HepG2 (cell line): ENCODE data around the gene P4HA1. TPM values are rescaled to one million over a fixed set of nuclear protein-coding genes. Genes with fewer than 3 reads are reported as not detected.

ENCODE experiments used
- ADNP ChIP-seq: sonication (generic); formaldehyde crosslinking; IDR thresholded peaks from 2 replicates; pipeline ENCODE4 v1.4.0; 2020; ENCODE audit warnings: missing genetic modification reagents
- ATF7 ChIP-seq, 2 experiments: fragments of 450-650 bp in 1 of 2; sonication (generic) in 1 of 2; formaldehyde crosslinking in 1 of 2; IDR thresholded peaks; 2 replicates each; pipeline versions ENCODE4 v1.4.0 to v1.6.1; 2016 to 2020; ENCODE audit warnings: antibody characterized with exemption in 1 of 2, mild to moderate bottlenecking in 1 of 2, missing genetic modification reagents in 1 of 2
- CEBPB ChIP-seq: IDR thresholded peaks from 2 replicates; pipeline ENCODE4 v1.6.1; 2011; ENCODE audit warnings: low read depth, low read length, improper control_type of control experiment, borderline replicate concordance
- GTF2F1 ChIP-seq: fragments of 150-350 bp; IDR thresholded peaks from 2 replicates; pipeline ENCODE4 v1.6.1; 2014; ENCODE audit warnings: low read length
- KLF15 ChIP-seq: sonication (generic); formaldehyde crosslinking; IDR thresholded peaks from 2 replicates; pipeline ENCODE4 v1.8.1; 2023; ENCODE audit warnings: borderline replicate concordance, mild to moderate bottlenecking, inconsistent platforms, missing genetic modification reagents, mixed read lengths
- MXI1 ChIP-seq: IDR thresholded peaks from 3 replicates; pipeline ENCODE4 v1.6.1; 2012; ENCODE audit warnings: low read depth, low read length, inconsistent platforms, borderline replicate concordance
- NFE2 ChIP-seq: sonication (generic); formaldehyde crosslinking; IDR thresholded peaks from 2 replicates; pipeline ENCODE4 v1.4.0; 2020; ENCODE audit warnings: missing genetic modification reagents
- NFKB2 ChIP-seq: sonication (generic); formaldehyde crosslinking; IDR thresholded peaks from 2 replicates; pipeline ENCODE4 v1.4.0; 2020; ENCODE audit warnings: missing genetic modification reagents, borderline replicate concordance
- NRL ChIP-seq: sonication (generic); formaldehyde crosslinking; IDR thresholded peaks from 2 replicates; pipeline ENCODE4 v1.5.0; 2020; ENCODE audit warnings: missing genetic modification reagents, mild to moderate bottlenecking, moderate library complexity, borderline replicate concordance
- PPARG ChIP-seq: conservative IDR thresholded peaks from 2 replicates; pipeline ENCODE4 v1.6.1; 2016; ENCODE audit warnings: missing biosample characterization, missing genetic modification reagents
- SIN3B ChIP-seq: fragments of 150-350 bp; IDR thresholded peaks from 2 replicates; pipeline ENCODE4 v1.6.1; 2014; ENCODE audit warnings: low read length
- SIX1 ChIP-seq: sonication (generic); formaldehyde crosslinking; IDR thresholded peaks from 2 replicates; pipeline ENCODE4 v1.4.0; 2020; ENCODE audit warnings: missing genetic modification reagents, borderline replicate concordance
- ZIK1 ChIP-seq: sonication (generic); formaldehyde crosslinking; IDR thresholded peaks from 2 replicates; pipeline ENCODE4 v1.5.0; 2020; ENCODE audit warnings: mild to moderate bottlenecking, low read depth, missing genetic modification reagents, borderline replicate concordance
- ZMAT3 ChIP-seq: sonication (generic); formaldehyde crosslinking; conservative IDR thresholded peaks from 2 replicates; pipeline ENCODE4 v1.7.0; 2021; ENCODE audit warnings: missing genetic modification reagents
- ZNF180 ChIP-seq: sonication (generic); formaldehyde crosslinking; IDR thresholded peaks from 2 replicates; pipeline ENCODE4 v1.4.0; 2020; ENCODE audit warnings: low read depth, missing genetic modification reagents, borderline replicate concordance
- ZNF296 ChIP-seq: sonication (generic); formaldehyde crosslinking; conservative IDR thresholded peaks from 2 replicates; pipeline ENCODE4 v1.5.0; 2020; ENCODE audit warnings: mild to moderate bottlenecking, missing genetic modification reagents
- ZNF331 ChIP-seq: sonication (generic); formaldehyde crosslinking; IDR thresholded peaks from 2 replicates; pipeline ENCODE4 v1.4.0; 2020; ENCODE audit warnings: missing genetic modification reagents
- ZNF430 ChIP-seq: sonication (generic); formaldehyde crosslinking; IDR thresholded peaks from 2 replicates; pipeline ENCODE4 v1.9.0; 2021; ENCODE audit warnings: mild to moderate bottlenecking, missing genetic modification reagents
- ZNF670 ChIP-seq: sonication (generic); formaldehyde crosslinking; IDR thresholded peaks from 2 replicates; pipeline ENCODE4 v1.8.0; 2022; ENCODE audit warnings: mild to moderate bottlenecking, missing genetic modification reagents, borderline replicate concordance
- ZNF772 ChIP-seq: sonication (generic); formaldehyde crosslinking; IDR thresholded peaks from 2 replicates; pipeline ENCODE4 v1.5.0; 2020; ENCODE audit warnings: mild to moderate bottlenecking, missing genetic modification reagents
- polyA plus RNA-seq, 8 experiments: library from polyadenylated mRNA; depleted of rRNA in 3 of 8; stranded (reverse) in 7 of 8; unstranded in 1 of 8; fragments of >200 nt; fragmentation: Illumina TruSeq in 4 of 8; extraction: Trizol in 4 of 8; gene quantifications; 2 replicates each; pipeline versions ENCODE4 v1.2.1 to v1.2.3, GENCODE V29; 2011 to 2016; ENCODE audit warnings: low read depth in 4 of 8, missing spikeins in 1 of 8, mixed read lengths in 1 of 8; ENCODE audit not compliant: insufficient read depth in 1 of 8
- total RNA-seq, 5 experiments: library from RNA; depleted of rRNA; stranded (reverse); fragments of >200 nt; fragmentation: Illumina TruSeq; extraction: Trizol; gene quantifications; 2 replicates each; pipeline ENCODE4 v1.2.3, GENCODE V29; 2016; ENCODE audit warnings: low read depth in 1 of 5
- TF ChIP-seq, protein P1 (sequence below): sonication (generic); formaldehyde crosslinking; IDR thresholded peaks from 2 replicates; pipeline ENCODE4 v1.5.1; 2020; ENCODE audit warnings: missing genetic modification reagents, mild to moderate bottlenecking, borderline replicate concordance
- TF ChIP-seq, protein P2 (sequence below): sonication (generic); formaldehyde crosslinking; IDR thresholded peaks from 2 replicates; pipeline ENCODE4 v1.5.0; 2020; ENCODE audit warnings: missing genetic modification reagents
- TF ChIP-seq, protein P3 (sequence below): sonication (generic); formaldehyde crosslinking; IDR thresholded peaks from 2 replicates; pipeline ENCODE4 v1.5.0; 2020; ENCODE audit warnings: missing genetic modification reagents, mild to moderate bottlenecking, borderline replicate concordance
- TF ChIP-seq, protein P4 (sequence below): sonication (generic); formaldehyde crosslinking; IDR thresholded peaks from 2 replicates; pipeline ENCODE4 v1.8.0; 2022; ENCODE audit warnings: missing genetic modification reagents, mild to moderate bottlenecking, moderate library complexity, borderline replicate concordance

Gene P4HA1
- total and polyA plus RNA-seq, 2 of the 13 experiments (the other 11 are each of a cell fraction or from before 2014, with no cell fraction given) = 63.1 to 196 TPM

DNA sequence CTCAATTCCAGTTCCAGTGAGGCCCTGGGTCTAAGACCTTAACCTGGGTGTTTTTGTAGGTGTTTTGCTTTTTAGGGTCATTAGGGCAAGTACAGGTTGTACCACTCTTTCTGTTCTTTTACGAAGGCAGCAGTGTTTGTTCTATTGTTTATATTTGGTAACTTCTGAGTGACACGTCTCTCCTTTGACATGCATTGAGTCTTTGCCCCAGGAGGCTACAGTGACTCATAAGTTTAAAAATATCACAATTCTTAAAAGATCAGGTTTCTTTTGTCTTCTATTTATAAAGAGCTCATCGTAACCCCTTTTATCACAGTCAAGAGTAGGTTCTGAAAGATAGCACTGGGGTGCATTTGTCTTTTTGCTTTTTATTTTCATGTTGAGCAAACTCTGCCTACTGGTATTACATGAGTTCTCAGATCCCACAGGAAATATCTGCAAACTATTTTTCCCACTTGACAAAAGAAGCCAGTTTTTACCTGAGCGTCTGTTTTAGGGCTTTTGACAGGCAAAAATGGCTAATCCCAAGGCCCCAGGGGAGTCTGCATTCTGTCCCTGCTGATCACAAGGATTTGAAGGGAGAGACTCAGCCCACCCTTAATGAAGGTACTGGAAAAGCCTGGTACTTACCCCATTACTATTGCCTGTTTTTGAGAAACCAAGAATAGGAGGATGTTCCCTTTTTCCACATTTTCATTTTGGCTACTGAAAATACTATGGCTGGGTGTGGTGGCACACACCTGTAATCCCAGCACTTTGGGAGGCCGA lies 21.5 kb upstream of the P4HA1 start (continued):
- no peak for TF ChIP-seq KLF15 (CRISPR knock-in tag)
- TF ChIP-seq NRL (CRISPR knock-in tag) = no peak
- TF ChIP-seq, protein P1, sequence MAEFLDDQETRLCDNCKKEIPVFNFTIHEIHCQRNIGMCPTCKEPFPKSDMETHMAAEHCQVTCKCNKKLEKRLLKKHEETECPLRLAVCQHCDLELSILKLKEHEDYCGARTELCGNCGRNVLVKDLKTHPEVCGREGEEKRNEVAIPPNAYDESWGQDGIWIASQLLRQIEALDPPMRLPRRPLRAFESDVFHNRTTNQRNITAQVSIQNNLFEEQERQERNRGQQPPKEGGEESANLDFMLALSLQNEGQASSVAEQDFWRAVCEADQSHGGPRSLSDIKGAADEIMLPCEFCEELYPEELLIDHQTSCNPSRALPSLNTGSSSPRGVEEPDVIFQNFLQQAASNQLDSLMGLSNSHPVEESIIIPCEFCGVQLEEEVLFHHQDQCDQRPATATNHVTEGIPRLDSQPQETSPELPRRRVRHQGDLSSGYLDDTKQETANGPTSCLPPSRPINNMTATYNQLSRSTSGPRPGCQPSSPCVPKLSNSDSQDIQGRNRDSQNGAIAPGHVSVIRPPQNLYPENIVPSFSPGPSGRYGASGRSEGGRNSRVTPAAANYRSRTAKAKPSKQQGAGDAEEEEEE = no peak
- peak; percentile 67; the same call in 1 of the 2 replicates for TF ChIP-seq SIX1 (CRISPR knock-in tag)
- TF ChIP-seq, protein P2, sequence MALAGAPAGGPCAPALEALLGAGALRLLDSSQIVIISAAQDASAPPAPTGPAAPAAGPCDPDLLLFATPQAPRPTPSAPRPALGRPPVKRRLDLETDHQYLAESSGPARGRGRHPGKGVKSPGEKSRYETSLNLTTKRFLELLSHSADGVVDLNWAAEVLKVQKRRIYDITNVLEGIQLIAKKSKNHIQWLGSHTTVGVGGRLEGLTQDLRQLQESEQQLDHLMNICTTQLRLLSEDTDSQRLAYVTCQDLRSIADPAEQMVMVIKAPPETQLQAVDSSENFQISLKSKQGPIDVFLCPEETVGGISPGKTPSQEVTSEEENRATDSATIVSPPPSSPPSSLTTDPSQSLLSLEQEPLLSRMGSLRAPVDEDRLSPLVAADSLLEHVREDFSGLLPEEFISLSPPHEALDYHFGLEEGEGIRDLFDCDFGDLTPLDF (CRISPR knock-in tag) = no peak
- TF ChIP-seq SIN3B = no peak
- TF ChIP-seq ZNF180 = no peak
- TF ChIP-seq ZMAT3 (CRISPR knock-in tag) = no peak
- no peak for TF ChIP-seq NFE2 (CRISPR knock-in tag)
- no peak for TF ChIP-seq ZIK1 (CRISPR knock-in tag)
- TF ChIP-seq ZNF296 (CRISPR knock-in tag) = no peak
- TF ChIP-seq CEBPB = no peak
- TF ChIP-seq PPARG (CRISPR knock-in tag) = peak; percentile 40
- no peak for TF ChIP-seq ZNF670 (CRISPR knock-in tag)
- no peak for TF ChIP-seq ZNF772 (CRISPR knock-in tag)
- no peak for TF ChIP-seq ZNF430 (CRISPR knock-in tag)
- no peak for TF ChIP-seq ATF7 (IDR thresholded peaks at IDR 0.05)
- TF ChIP-seq ATF7 (CRISPR knock-in tag; IDR thresholded peaks at IDR 0.05) = no peak
- no peak for TF ChIP-seq ADNP (CRISPR knock-in tag)
- TF ChIP-seq MXI1 = no peak
- TF ChIP-seq, protein P3, sequence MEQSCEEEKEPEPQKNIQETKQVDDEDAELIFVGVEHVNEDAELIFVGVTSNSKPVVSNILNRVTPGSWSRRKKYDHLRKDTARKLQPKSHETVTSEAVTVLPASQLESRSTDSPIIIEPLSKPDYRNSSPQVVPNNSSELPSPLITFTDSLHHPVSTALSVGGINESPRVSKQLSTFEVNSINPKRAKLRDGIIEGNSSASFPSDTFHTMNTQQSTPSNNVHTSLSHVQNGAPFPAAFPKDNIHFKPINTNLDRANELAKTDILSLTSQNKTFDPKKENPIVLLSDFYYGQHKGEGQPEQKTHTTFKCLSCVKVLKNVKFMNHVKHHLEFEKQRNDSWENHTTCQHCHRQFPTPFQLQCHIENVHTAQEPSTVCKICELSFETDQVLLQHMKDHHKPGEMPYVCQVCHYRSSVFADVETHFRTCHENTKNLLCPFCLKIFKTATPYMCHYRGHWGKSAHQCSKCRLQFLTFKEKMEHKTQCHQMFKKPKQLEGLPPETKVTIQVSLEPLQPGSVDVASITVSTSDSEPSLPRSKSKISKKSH (CRISPR knock-in tag) = no peak
- no peak for TF ChIP-seq GTF2F1
- TF ChIP-seq ZNF331 (CRISPR knock-in tag) = no peak
- no peak for TF ChIP-seq NFKB2 (CRISPR knock-in tag)
- TF ChIP-seq, protein P4, sequence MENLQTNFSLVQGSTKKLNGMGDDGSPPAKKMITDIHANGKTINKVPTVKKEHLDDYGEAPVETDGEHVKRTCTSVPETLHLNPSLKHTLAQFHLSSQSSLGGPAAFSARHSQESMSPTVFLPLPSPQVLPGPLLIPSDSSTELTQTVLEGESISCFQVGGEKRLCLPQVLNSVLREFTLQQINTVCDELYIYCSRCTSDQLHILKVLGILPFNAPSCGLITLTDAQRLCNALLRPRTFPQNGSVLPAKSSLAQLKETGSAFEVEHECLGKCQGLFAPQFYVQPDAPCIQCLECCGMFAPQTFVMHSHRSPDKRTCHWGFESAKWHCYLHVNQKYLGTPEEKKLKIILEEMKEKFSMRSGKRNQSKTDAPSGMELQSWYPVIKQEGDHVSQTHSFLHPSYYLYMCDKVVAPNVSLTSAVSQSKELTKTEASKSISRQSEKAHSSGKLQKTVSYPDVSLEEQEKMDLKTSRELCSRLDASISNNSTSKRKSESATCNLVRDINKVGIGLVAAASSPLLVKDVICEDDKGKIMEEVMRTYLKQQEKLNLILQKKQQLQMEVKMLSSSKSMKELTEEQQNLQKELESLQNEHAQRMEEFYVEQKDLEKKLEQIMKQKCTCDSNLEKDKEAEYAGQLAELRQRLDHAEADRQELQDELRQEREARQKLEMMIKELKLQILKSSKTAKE = no peak
